Choroid plexus epithelial cell (primary cell): ENCODE data around the gene SDCCAG8.

Experiments
- DNase-seq: peaks from one replicate; pipeline ENCODE4 v3.0.0-alpha.2; 2010; ENCODE audit warnings: low read depth
- H3K4me3 ChIP-seq: 2 replicates; pipeline ENCODE4 v1.5.1; 2011; ENCODE audit warnings: low read depth, mild to moderate bottlenecking, control low read depth, low read length, moderate library complexity
- TF ChIP-seq, protein P1 (sequence below): conservative IDR thresholded peaks from 2 replicates; pipeline ENCODE4 v1.5.1; 2011; ENCODE audit warnings: low read depth, mild to moderate bottlenecking, control low read depth, inconsistent platforms, low read length, moderate library complexity

Gene SDCCAG8

GRCh38 chr1:243293941-243294722, 38.3 kb downstream of the SDCCAG8 start:
- TF ChIP-seq, protein P1, sequence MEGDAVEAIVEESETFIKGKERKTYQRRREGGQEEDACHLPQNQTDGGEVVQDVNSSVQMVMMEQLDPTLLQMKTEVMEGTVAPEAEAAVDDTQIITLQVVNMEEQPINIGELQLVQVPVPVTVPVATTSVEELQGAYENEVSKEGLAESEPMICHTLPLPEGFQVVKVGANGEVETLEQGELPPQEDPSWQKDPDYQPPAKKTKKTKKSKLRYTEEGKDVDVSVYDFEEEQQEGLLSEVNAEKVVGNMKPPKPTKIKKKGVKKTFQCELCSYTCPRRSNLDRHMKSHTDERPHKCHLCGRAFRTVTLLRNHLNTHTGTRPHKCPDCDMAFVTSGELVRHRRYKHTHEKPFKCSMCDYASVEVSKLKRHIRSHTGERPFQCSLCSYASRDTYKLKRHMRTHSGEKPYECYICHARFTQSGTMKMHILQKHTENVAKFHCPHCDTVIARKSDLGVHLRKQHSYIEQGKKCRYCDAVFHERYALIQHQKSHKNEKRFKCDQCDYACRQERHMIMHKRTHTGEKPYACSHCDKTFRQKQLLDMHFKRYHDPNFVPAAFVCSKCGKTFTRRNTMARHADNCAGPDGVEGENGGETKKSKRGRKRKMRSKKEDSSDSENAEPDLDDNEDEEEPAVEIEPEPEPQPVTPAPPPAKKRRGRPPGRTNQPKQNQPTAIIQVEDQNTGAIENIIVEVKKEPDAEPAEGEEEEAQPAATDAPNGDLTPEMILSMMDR, result no peak
- no peak overlapping the region for H3K4me3 ChIP-seq

DNA sequence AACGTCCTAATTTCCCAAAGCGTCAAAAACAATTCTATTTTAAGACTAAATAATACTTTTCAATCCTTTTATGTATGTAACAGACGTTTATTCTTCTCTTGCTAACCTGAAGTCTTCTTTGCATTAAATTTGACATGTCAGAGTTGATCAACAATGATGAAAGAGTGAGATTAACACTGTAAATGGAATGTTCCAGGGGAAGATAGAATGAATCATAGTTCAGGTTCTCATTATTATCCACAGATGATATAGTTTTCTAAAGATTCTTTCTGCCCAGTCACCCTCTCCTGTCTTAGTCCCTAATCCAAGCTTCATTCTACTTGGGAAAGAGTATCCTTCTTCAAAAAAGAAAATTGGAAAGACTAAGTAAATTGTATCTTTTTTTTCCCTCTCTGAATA, 38.9 kb downstream of the SDCCAG8 start:
- TF ChIP-seq, protein P1, result no peak
- DNase-seq, result peak; percentile 89
- H3K4me3 ChIP-seq, result no peak overlapping the region

More at GRCh38 chr1:243293941-243294722, 38.3 kb downstream of the SDCCAG8 start:
- DNase-seq, result no peak

DNA sequence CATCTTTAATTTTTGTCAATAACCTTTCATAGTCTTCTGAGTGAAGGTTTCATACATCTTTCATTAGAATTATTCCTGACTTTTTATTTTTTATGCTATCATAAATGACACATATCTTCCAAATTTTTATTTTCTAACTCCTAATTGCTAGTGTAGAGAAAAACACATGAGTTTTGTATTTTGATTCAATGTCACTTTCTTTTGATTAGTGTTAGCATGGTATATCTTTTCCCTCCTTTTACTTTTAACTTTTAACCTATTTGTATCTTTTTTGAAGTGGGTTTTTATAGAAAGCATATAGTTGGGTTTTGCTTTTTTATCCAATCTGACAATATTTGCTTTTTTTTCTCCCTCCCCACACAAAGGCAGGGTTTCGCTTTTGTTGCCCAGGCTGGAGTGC, 43.2 kb downstream of the SDCCAG8 start:
- TF ChIP-seq, protein P1, result no peak
- DNase-seq, result no peak
- H3K4me3 ChIP-seq, result no peak overlapping the region

GRCh38 chr1:243301059-243301458, 45.2 kb downstream of the SDCCAG8 start:
- no peak overlapping the region for H3K4me3 ChIP-seq
- DNase-seq, result peak; percentile 87
- TF ChIP-seq, protein P1, result no peak

GRCh38 chr1:243311809-243312208, 56.0 kb downstream of the SDCCAG8 start:
- no peak overlapping the region for H3K4me3 ChIP-seq
- TF ChIP-seq, protein P1, result no peak
- no peak for DNase-seq

DNA sequence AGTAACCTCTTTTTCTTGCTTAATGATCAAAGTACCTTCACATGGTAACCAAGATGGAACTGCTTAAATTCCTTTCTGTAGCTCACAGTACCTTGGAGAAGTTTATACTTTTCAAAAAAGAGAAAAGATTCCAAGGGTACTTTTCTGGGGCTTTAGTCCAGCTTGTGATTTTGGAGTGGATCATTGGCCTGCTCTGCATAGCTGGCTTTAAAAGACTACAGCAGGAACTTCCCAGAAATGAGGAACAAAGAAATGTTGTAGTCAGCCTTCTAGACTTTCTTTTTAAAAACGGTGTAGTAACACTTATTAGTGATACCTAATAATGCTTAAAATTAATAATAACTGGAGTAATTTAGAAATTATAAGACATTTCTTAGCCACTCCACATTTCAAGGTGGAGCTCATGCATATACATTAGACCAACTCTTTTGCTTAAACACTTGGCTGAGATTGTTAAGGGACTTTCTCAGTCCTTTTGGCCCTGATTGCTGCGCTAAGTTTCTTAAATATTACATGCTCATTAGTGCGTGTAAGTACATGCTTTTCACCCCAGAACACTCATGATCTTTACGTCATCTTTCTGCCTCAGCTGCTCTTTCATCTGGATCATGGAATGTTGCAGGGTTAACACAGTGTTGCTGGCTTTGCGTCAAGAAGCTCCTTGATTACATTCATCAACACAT, 57.3 kb downstream of the SDCCAG8 start:
- TF ChIP-seq, protein P1, result no peak
- DNase-seq, result no peak
- H3K4me3 ChIP-seq, result no peak overlapping the region
